Smooth muscle cell (in vitro differentiated cells): ENCODE data around the gene DPP10. TPM values are rescaled to one million over a fixed set of nuclear protein-coding genes. Genes with fewer than 3 reads are reported as not detected.
A peak's percentile ranks its signal among the peaks of the same experiment; 100 is the strongest.

ENCODE experiments used
- DNase-seq: peaks from one replicate; lab custom pipeline; 2025; ENCODE audit not compliant: unreplicated experiment; lab: John Stamatoyannopoulos, UW
- H2AFZ ChIP-seq: fragments of 200-600 bp; sonication (generic); 2 replicates; pipeline ENCODE4 v1.6.0; 2016; ENCODE audit warnings: antibody characterized with exemption, low read depth, mild to moderate bottlenecking
- H3F3A ChIP-seq: fragments of 200-600 bp; sonication (generic); 2 replicates; pipeline ENCODE4 v1.6.0; 2017; ENCODE audit warnings: antibody characterized with exemption, low read depth
- H3K27ac ChIP-seq: fragments of 200-600 bp; sonication (generic); 2 replicates; pipeline ENCODE4 v1.5.1; 2016; ENCODE audit warnings: low read depth, mild to moderate bottlenecking
- H3K27me3 ChIP-seq: fragments of 200-600 bp; sonication (generic); 2 replicates; pipeline ENCODE4 v1.6.1; 2016; ENCODE audit warnings: low read depth, mild to moderate bottlenecking
- H3K36me3 ChIP-seq: fragments of 200-600 bp; sonication (generic); 2 replicates; pipeline ENCODE4 v1.5.1; 2016; ENCODE audit warnings: low read depth
- H3K4me1 ChIP-seq: fragments of 200-600 bp; sonication (generic); 2 replicates; pipeline ENCODE4 v1.5.1; 2016; ENCODE audit warnings: low read depth
- H3K4me2 ChIP-seq: fragments of 200-600 bp; sonication (generic); 2 replicates; pipeline ENCODE4 v1.6.0; 2016; ENCODE audit warnings: mild to moderate bottlenecking
- H3K4me3 ChIP-seq: fragments of 200-600 bp; sonication (generic); 2 replicates; pipeline ENCODE4 v1.5.1; 2016; ENCODE audit warnings: mild to moderate bottlenecking
- H3K79me2 ChIP-seq: fragments of 200-600 bp; sonication (generic); 2 replicates; pipeline ENCODE4 v1.6.0; 2016; ENCODE audit warnings: low read depth, mild to moderate bottlenecking
- H3K9ac ChIP-seq: fragments of 200-600 bp; sonication (generic); 2 replicates; pipeline ENCODE4 v1.6.0; 2016; ENCODE audit warnings: low read depth
- H3K9me3 ChIP-seq: fragments of 200-600 bp; sonication (generic); replicated peaks from 2 replicates; pipeline ENCODE4 v1.5.1; 2016; ENCODE audit warnings: low read depth
- H4K20me1 ChIP-seq: fragments of 200-600 bp; sonication (generic); 2 replicates; pipeline ENCODE4 v1.6.0; 2016; ENCODE audit warnings: low read depth
- CTCF ChIP-seq: fragments of 200-600 bp; sonication (generic); IDR thresholded peaks from 2 replicates; pipeline ENCODE4 v1.5.1; 2017; ENCODE audit warnings: borderline replicate concordance, mild to moderate bottlenecking, antibody characterized with exemption; ENCODE audit not compliant: insufficient read depth, poor library complexity, severe bottlenecking
- WGBS: methylation state at CpG from one replicate; pipeline ENCODE4 v1.1.7; 2016; ENCODE audit warnings: low lambda C conversion rate; 5-methylcytosine and 5-hydroxymethylcytosine counted together
- polyA plus RNA-seq: library from polyadenylated mRNA; unstranded; fragments of >200 nt; fragmentation: Nextera tagmentation; extraction: Ambion mirVana; gene quantifications from 2 replicates; pipeline ENCODE4 v1.2.1, GENCODE V29; 2016
- total RNA-seq: library from RNA; depleted of rRNA; stranded (reverse); fragments of >200 nt; gene quantifications from 2 replicates; pipeline ENCODE4 v1.2.3, GENCODE V29; 2014

Gene DPP10
- total and polyA plus RNA-seq, 2 experiments from 2014 or later, result 3.6 TPM; not detected in 1

GRCh38 chr2:114661971-114662939, 219.8 kb downstream of the DPP10 start:
- Histone ChIP-seq H3K27ac (no peak overlapping the region), H3K36me3 (no peaks in the 10 kb centered on the region), H3K4me2 (peak overlapping the region; percentile 88), H3K9me3 (no peaks in the 10 kb centered on the region), H3K4me1 (no peaks in the 10 kb centered on the region), H3K9ac (no peak overlapping the region), H3K79me2 (no peaks in the 10 kb centered on the region), H3K4me3 (peak overlapping the region; percentile 63), H2AFZ (peak overlapping the region; percentile 93), H3K27me3 (peaks cover 29% of the 10 kb centered on the region), H3F3A (no peaks in the 10 kb centered on the region), H4K20me1 (no peaks in the 10 kb centered on the region)
- 33% methylated on average over 67 of the region's 67 CpGs for WGBS
- no peak for TF ChIP-seq CTCF
- DNase-seq, result no peak

GRCh38 chr2:114668415-114668814, 226.0 kb downstream of the DPP10 start:
- no peak for DNase-seq
- Histone ChIP-seq H3K9me3 (no peaks in the 10 kb centered on the region), H3K36me3 (no peaks in the 10 kb centered on the region)

DNA sequence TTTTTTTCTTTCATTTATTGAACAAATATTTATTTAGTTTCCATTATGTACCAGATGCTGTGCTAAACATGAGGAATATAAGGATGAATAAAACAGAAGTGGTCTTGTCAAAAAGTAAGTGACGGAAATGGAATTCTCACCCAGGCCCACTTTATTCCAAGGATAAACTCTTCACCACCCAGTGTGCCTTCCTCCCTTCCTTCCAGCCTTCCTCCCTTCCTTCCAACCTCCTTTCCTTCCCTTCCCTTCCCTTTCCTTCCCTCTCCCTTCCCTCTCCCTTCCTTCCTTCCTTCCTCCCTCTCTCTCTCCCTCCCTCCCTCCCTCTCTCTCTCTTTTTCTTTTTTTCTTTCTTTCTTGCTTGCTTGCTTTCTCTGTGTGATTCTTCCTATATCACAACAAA, 240.8 kb downstream of the DPP10 start:
- H3K4me2 ChIP-seq, result no peak overlapping the region
- TF ChIP-seq CTCF, result no peak
- H3K27me3 ChIP-seq, result peaks cover 14% of the 10 kb centered on the region
- no peak overlapping the region for H2AFZ ChIP-seq
- no peaks in the 10 kb centered on the region for H3F3A ChIP-seq
- no peak for DNase-seq
- no peaks in the 10 kb centered on the region for H3K79me2 ChIP-seq
- no peaks in the 10 kb centered on the region for H3K36me3 ChIP-seq
- peaks cover 7% of the 10 kb centered on the region for H3K4me1 ChIP-seq
- 96% methylated on average over 1 of the region's 1 CpG for WGBS
- no peaks in the 10 kb centered on the region for H4K20me1 ChIP-seq
- no peak overlapping the region for H3K9ac ChIP-seq
- no peaks in the 10 kb centered on the region for H3K9me3 ChIP-seq
- H3K27ac ChIP-seq, result no peak overlapping the region
- H3K4me3 ChIP-seq, result no peak overlapping the region

More at GRCh38 chr2:114668415-114668814, 226.0 kb downstream of the DPP10 start:
- Histone ChIP-seq H3K4me1 (no peaks in the 10 kb centered on the region), H3K27me3 (peaks cover 7% of the 10 kb centered on the region), H3K27ac (no peak overlapping the region), H3K9ac (no peak overlapping the region), H3K4me3 (no peak overlapping the region), H4K20me1 (no peaks in the 10 kb centered on the region), H2AFZ (no peak overlapping the region), H3K79me2 (no peaks in the 10 kb centered on the region), H3F3A (no peaks in the 10 kb centered on the region), H3K4me2 (no peak overlapping the region)
- TF ChIP-seq CTCF, result no peak
